Epithelial cell of esophagus (primary cell): ENCODE results near the gene LCA5.

Experiments used
- DNase-seq: peaks from one replicate; pipeline ENCODE4 v3.0.0; 2010; ENCODE audit warnings: low read depth
- H3K4me3 ChIP-seq: 2 replicates; pipeline ENCODE4 v1.5.1; 2011; ENCODE audit warnings: mild to moderate bottlenecking, low read length, control low read depth
- CTCF ChIP-seq: IDR thresholded peaks from 2 replicates; pipeline ENCODE4 v1.5.1; 2011; ENCODE audit warnings: low read depth, mild to moderate bottlenecking, low read length, control low read depth, inconsistent platforms; ENCODE audit not compliant: insufficient read depth; ENCODE audit errors: missing control alignments

LCA5 gene

GRCh38 chr6:79468116-79468515, 69.1 kb downstream of the LCA5 start:
- H3K4me3 ChIP-seq = no peak overlapping the region
- DNase-seq = peak; percentile 33
- no peak for TF ChIP-seq CTCF

- H3K4me3 ChIP-seq = no peak overlapping the region
- DNase-seq = no peak
- TF ChIP-seq CTCF = no peak
Observed at GRCh38 chr6:79467716-79468115, 69.5 kb downstream of the LCA5 start.

DNA sequence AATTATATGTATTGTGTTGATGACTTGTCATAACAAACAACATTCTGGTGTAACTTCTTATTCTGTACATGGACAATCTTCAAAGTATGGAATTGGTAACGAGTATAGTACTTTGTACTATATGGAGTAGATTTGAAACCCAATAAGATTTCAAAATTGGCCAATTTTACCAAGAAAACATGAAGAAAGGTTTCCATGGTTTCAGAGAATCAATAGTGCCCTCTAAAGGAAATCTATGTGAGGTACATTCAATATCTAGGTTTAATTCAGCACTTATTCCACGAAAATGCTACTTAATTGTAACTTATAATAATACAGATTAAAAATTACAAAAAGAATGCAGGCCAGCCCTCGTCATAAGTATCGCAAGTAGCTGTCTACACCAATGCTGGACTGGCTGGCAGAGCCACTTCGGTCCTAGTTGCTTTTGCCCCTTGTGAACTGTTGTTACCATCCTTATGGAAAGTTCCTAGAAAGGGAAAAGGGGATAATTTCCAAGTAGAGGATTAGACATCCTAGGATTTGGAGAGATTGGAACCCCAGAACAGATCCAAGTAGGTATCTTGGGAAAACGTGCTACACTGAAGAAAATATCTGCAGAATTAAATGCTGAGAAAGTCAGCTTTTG, 70.9 kb downstream of the LCA5 start:
- H3K4me3 ChIP-seq = no peak overlapping the region
- peak; percentile 41 for DNase-seq
- peak; percentile 43 for TF ChIP-seq CTCF

DNA sequence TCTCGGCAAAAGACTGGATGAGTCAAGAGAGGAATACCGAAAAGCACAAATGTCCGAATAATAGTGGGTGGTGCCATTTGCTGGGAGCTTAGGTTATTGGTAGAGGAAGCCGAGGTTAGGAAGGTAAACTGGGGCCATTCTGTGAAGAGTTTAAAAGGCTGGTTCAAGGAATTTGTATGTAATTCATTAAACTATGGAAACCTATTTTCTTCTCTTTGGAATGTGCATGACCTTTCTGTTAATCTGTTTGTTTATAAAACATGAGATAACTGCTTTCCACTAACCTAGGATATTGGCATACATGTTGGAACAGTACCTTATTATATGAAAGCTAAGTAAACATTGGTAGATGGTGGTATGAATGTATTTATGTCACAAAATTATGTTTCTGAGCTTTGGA, 71.8 kb downstream of the LCA5 start:
- TF ChIP-seq CTCF = no peak
- no peak overlapping the region for H3K4me3 ChIP-seq
- no peak for DNase-seq

- no peak overlapping the region for H3K4me3 ChIP-seq
- no peak for TF ChIP-seq CTCF
- peak; percentile 57 for DNase-seq
Observed at GRCh38 chr6:79463621-79464050, 73.6 kb downstream of the LCA5 start.

- TF ChIP-seq CTCF = no peak
- no peak for DNase-seq
- H3K4me3 ChIP-seq = no peak overlapping the region
Observed at GRCh38 chr6:79461205-79461604, 76.0 kb downstream of the LCA5 start.

DNA sequence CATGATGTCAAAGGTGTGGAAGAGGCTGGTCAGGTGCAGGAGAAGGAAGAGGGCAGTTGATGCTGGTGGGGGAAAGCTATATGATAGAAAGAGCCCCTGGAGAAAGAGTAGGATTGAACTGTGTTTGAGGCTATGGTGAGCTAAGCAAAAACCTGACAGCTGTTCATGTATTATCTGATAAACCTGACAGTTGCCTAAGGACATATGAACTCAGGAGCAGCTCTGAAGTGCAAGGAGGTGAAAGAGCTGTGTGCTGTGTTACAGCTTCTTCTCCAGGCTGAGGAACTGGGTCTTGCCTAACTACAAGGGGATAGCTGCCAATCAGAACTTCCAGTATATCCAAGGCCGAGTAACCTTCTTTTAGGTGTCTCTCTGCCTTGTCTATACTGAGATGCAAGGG, 81.8 kb downstream of the LCA5 start:
- peak; percentile 54 for DNase-seq
- H3K4me3 ChIP-seq = no peak overlapping the region
- TF ChIP-seq CTCF = no peak
